CD4-positive, alpha-beta memory T cell (primary cell): Measurements from ENCODE around the gene TM9SF3. TPM values are rescaled to one million over a fixed set of nuclear protein-coding genes. Genes with fewer than 3 reads are reported as not detected.
A peak's percentile ranks its signal among the peaks of the same experiment; 100 is the strongest.

Source experiments
- CTCF ChIA-PET: fragments of 350-600 bp; sonication (Branson Sonifier 250); formaldehyde crosslinking; loops from one replicate; lab custom pipeline; 2021; ENCODE audit warnings: inconsistent platforms; ENCODE audit not compliant: partially characterized antibody; lab: Charles Lee
- POLR2A ChIA-PET: fragments of 350-600 bp; sonication (Branson Sonifier 250); formaldehyde crosslinking; loops from one replicate; lab custom pipeline; 2021; ENCODE audit not compliant: partially characterized antibody; lab: Charles Lee
- DNase-seq, 5 donors: peaks; one replicate each; pipeline versions ENCODE4 v3.0.0 to v3.0.0-alpha.2; 2020 to 2022; ENCODE audit warnings: mixed read lengths in 1 of 5
- H3K27ac ChIP-seq: one replicate; pipeline ENCODE4 v1.7.0; 2013; ENCODE audit warnings: low read depth, low read length
- H3K27me3 ChIP-seq: 2 replicates; pipeline ENCODE4 v1.7.0; 2013; ENCODE audit warnings: mild to moderate bottlenecking, low read length, moderate library complexity; ENCODE audit not compliant: insufficient read depth
- H3K36me3 ChIP-seq: 2 replicates; pipeline ENCODE4 v1.7.0; 2013; ENCODE audit warnings: mild to moderate bottlenecking, low read length, moderate library complexity; ENCODE audit not compliant: insufficient read depth
- H3K4me1 ChIP-seq: 2 replicates; pipeline ENCODE4 v1.7.0; 2013; ENCODE audit warnings: mild to moderate bottlenecking, low read length, moderate library complexity; ENCODE audit not compliant: insufficient read depth
- H3K4me3 ChIP-seq, 2 donors: one replicate each; pipeline ENCODE4 v1.7.0; 2013; ENCODE audit warnings: low read length in 2 of 2, mild to moderate bottlenecking in 1 of 2
- H3K9me3 ChIP-seq, 2 donors: one replicate each; pipeline ENCODE4 v1.7.0; 2013; ENCODE audit warnings: low read length in 2 of 2, control low read depth in 1 of 2; ENCODE audit not compliant: control insufficient read depth in 1 of 2
- H3K27ac Mint-ChIP-seq, 7 donors: one replicate each; pipeline ENCODE4 v1.8.0; 2020 to 2021; ENCODE audit warnings: mixed read lengths in 7 of 7, mild to moderate bottlenecking in 6 of 7, inconsistent platforms in 3 of 7, moderate library complexity in 3 of 7
- H3K27me3 Mint-ChIP-seq, 2 donors: one replicate each; pipeline ENCODE4 v1.8.0; 2020 to 2021; ENCODE audit warnings: mixed read lengths in 2 of 2
- H3K36me3 Mint-ChIP-seq, 2 donors: one replicate each; pipeline ENCODE4 v1.8.0; 2020 to 2021; ENCODE audit warnings: mixed read lengths in 2 of 2, inconsistent platforms in 1 of 2, mild to moderate bottlenecking in 1 of 2
- H3K4me1 Mint-ChIP-seq, 4 donors: one replicate each; pipeline ENCODE4 v1.8.0; 2020 to 2021; ENCODE audit warnings: mixed read lengths in 4 of 4, mild to moderate bottlenecking in 1 of 4
- H3K4me3 Mint-ChIP-seq, 8 donors: one replicate each; pipeline ENCODE4 v1.8.0; 2020 to 2021; ENCODE audit warnings: mixed read lengths in 8 of 8, mild to moderate bottlenecking in 7 of 8, moderate library complexity in 6 of 8, inconsistent platforms in 3 of 8
- H3K9me3 Mint-ChIP-seq, 8 donors: one replicate each; pipeline ENCODE4 v1.8.0; 2020 to 2021; ENCODE audit warnings: mixed read lengths in 8 of 8, mild to moderate bottlenecking in 5 of 8, inconsistent platforms in 3 of 8, moderate library complexity in 1 of 8
- intact Hi-C: fragments of 100-400 bp; cut with micrococcal nuclease; formaldehyde crosslinking; loops from one replicate; pipeline ENCODE4 v1.15.1; 2023
- polyA plus RNA-seq, 2 donors: library from polyadenylated mRNA; unstranded; fragments of 300-500 nt; fragmentation: Illumina TruSeq; gene quantifications; one replicate each; pipeline ENCODE4 v1.2.3, GENCODE V29; 2021
- total RNA-seq, 2 experiments: library from RNA; stranded (reverse); gene quantifications; one replicate each; pipeline ENCODE4 v1.2.3, GENCODE V29; 2021

TM9SF3 gene
- total and polyA plus RNA-seq, 4 experiments from 2014 or later = 74.7 to 125 (median 109) TPM

DNA sequence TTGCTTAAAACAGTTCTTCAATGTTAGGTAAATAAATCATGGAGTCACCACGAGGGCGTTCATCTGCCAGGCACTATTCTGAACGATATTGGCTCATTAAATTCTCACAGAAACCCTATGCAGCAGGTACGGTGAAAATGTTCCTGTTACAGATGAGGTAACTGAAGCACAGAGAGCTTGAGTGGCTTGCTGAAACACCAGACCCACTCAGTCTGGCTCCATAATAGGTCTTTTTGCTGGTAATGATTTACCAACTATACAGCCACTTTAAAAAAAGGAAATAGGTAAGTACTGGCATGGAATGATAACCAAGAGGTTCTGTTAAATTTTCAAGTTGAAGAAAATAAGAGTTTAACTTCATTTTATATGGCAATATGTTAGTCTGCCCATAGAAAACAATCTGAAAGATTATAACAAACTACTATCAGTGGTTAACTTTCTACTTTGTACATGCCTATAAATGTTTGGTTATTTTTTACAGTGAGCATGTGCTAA is 1.3 kb upstream of the TM9SF3 start:
- H3K36me3 ChIP-seq = no peaks in the 10 kb centered on the region
- no peaks in the 10 kb centered on the region for H3K27me3 Mint-ChIP-seq
- no peaks in the 10 kb centered on the region for H3K9me3 ChIP-seq
- H3K4me1 ChIP-seq = peaks cover 50% of the 10 kb centered on the region
- H3K9me3 Mint-ChIP-seq = peaks cover 0 to 1% (median 0%) of the 10 kb centered on the region in 8 donors
- ChIA-PET POLR2A (interaction anchor here (0.9 to 1.9 kb wide), 6 partner anchors 8 to 1262 kb away, joined by 3 to 9 read pairs (median 4); partner anchors contain the start of genes GOLGA7B, LCOR and ZNF518A), CTCF (interaction anchor here (1.1 kb wide), 1 partner anchor 53 kb away, joined by 3 read pairs; no protein-coding TSS in a partner anchor)
- H3K36me3 Mint-ChIP-seq = peaks cover 0 to 7% of the 10 kb centered on the region in 2 donors
- H3K27me3 ChIP-seq = no peaks in the 10 kb centered on the region
- peak overlapping the region; percentile 99 for H3K27ac ChIP-seq
- peak overlapping the region; percentile 18 to 57 for H3K4me3 ChIP-seq
- H3K4me3 Mint-ChIP-seq = no peak overlapping the region
- peaks cover 21 to 35% (median 27%) of the 10 kb centered on the region in 4 donors for H3K4me1 Mint-ChIP-seq
- H3K27ac Mint-ChIP-seq = no peak overlapping the region
- DNase-seq = no peak
- intact Hi-C loops = loop anchor here (5.0 to 10.0 kb wide), 3 partner anchors 76 to 1057 kb away; partner anchors contain the start of genes PI4K2A, SORBS1 and TLL2

GRCh38 chr10:96587264-96588059 is 650 bp upstream of the TM9SF3 start:
- peak overlapping the region; percentile 18 to 57 for H3K4me3 ChIP-seq
- DNase-seq = peak in 2 of 5 donors; percentile 26 to 80
- H3K9me3 ChIP-seq = no peaks in the 10 kb centered on the region
- no peaks in the 10 kb centered on the region for H3K27me3 Mint-ChIP-seq
- H3K4me1 ChIP-seq = peaks cover 56% of the 10 kb centered on the region
- peak overlapping the region; percentile 99 for H3K27ac ChIP-seq
- H3K9me3 Mint-ChIP-seq = no peaks in the 10 kb centered on the region
- intact Hi-C loops = loop anchor here (2.0 to 10.0 kb wide), 4 partner anchors 75 to 1057 kb away; partner anchors contain the start of genes PI4K2A, SORBS1 and TLL2
- H3K4me1 Mint-ChIP-seq = peaks cover 22 to 40% (median 30%) of the 10 kb centered on the region in 4 donors
- no peak overlapping the region for H3K27ac Mint-ChIP-seq
- POLR2A ChIA-PET = interaction anchor here (0.6 to 1.9 kb wide), 12 partner anchors 9 to 1262 kb away, joined by 3 to 9 read pairs (median 3); partner anchors contain the start of genes GOLGA7B, LCOR, TCTN3 and ZNF518A
- peaks cover 0 to 7% of the 10 kb centered on the region in 2 donors for H3K36me3 Mint-ChIP-seq
- no peaks in the 10 kb centered on the region for H3K36me3 ChIP-seq
- H3K4me3 Mint-ChIP-seq = no peak overlapping the region
- CTCF ChIA-PET = interaction anchor here (1.1 kb wide), 1 partner anchor 54 kb away, joined by 3 read pairs; no protein-coding TSS in a partner anchor
- H3K27me3 ChIP-seq = no peaks in the 10 kb centered on the region

- H3K4me1 ChIP-seq = peaks cover 72% of the 10 kb centered on the region
- H3K36me3 ChIP-seq = no peaks in the 10 kb centered on the region
- POLR2A ChIA-PET = interaction anchor here (0.5 to 1.9 kb wide), 2 partner anchors 43 to 247 kb away, joined by 3 to 9 read pairs; partner anchors contain the start of gene LCOR
These were observed 935 bp downstream of the TM9SF3 start for GRCh38 chr10:96585736-96586418.

DNA sequence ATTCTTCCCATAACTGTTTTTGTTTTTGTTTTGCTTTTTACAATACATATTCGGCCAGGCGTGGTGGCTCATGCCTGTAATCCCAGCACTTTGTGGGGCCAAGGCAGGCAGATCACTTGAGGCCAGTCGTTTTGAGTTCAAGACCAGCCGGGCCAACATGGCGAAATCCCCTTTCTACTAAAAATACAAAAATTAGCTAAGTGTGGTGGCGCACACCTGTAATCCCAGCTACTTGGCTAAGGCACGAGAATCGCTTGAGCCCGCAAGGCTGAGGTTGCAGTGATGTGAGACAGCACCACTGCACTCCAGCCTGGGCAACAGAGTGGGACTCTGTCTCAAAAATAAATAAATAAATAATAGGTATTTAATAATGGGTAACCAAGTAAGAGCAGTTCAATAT is 2.3 kb downstream of the TM9SF3 start:
- Mint-ChIP-seq H3K27ac (peak overlapping the region in 2 of 7 donors; percentile 62 to 65), H3K36me3 (peaks cover 9 to 12% of the 10 kb centered on the region in 2 donors), H3K9me3 (peaks cover 0 to 2% (median 0%) of the 10 kb centered on the region in 8 donors), H3K4me3 (peak overlapping the region in 7 of 8 donors; percentile 15 to 62 (median 49)), H3K4me1 (peaks cover 36 to 59% (median 49%) of the 10 kb centered on the region in 4 donors), H3K27me3 (no peaks in the 10 kb centered on the region)
- no peaks in the 10 kb centered on the region for H3K9me3 ChIP-seq
- peaks cover 83% of the 10 kb centered on the region for H3K4me1 ChIP-seq
- no peaks in the 10 kb centered on the region for H3K27me3 ChIP-seq
- ChIA-PET CTCF (no interaction called here), POLR2A (no interaction called here)
- intact Hi-C loops = loop anchor here (2.0 to 10.0 kb wide), 3 partner anchors 136 to 1060 kb away; partner anchors contain the start of genes PI4K2A, PIK3AP1 and SORBS1
- H3K36me3 ChIP-seq = no peaks in the 10 kb centered on the region
- no peak for DNase-seq
- H3K4me3 ChIP-seq = no peak overlapping the region
- no peak overlapping the region for H3K27ac ChIP-seq

More at GRCh38 chr10:96585736-96586418, 935 bp downstream of the TM9SF3 start:
- DNase-seq = peak; percentile 37 to 52 (median 45)
- peaks cover 0 to 7% of the 10 kb centered on the region in 2 donors for H3K36me3 Mint-ChIP-seq
- intact Hi-C loops = loop anchor here (2.0 to 10.0 kb wide), 5 partner anchors 74 to 1059 kb away; partner anchors contain the start of genes PI4K2A, PIK3AP1, SORBS1 and TLL2
- Histone ChIP-seq H3K9me3 (no peaks in the 10 kb centered on the region), H3K4me3 (peak overlapping the region; percentile 12 to 57), H3K27ac (peak overlapping the region; percentile 99), H3K27me3 (no peaks in the 10 kb centered on the region)
- H3K27me3 Mint-ChIP-seq = no peaks in the 10 kb centered on the region
- no peaks in the 10 kb centered on the region for H3K9me3 Mint-ChIP-seq
- peak overlapping the region; percentile 94 to 98 (median 97) for H3K27ac Mint-ChIP-seq
- H3K4me3 Mint-ChIP-seq = peak overlapping the region; percentile 84 to 98 (median 90)
- CTCF ChIA-PET = no interaction called here
- peaks cover 27 to 48% (median 37%) of the 10 kb centered on the region in 4 donors for H3K4me1 Mint-ChIP-seq

DNA sequence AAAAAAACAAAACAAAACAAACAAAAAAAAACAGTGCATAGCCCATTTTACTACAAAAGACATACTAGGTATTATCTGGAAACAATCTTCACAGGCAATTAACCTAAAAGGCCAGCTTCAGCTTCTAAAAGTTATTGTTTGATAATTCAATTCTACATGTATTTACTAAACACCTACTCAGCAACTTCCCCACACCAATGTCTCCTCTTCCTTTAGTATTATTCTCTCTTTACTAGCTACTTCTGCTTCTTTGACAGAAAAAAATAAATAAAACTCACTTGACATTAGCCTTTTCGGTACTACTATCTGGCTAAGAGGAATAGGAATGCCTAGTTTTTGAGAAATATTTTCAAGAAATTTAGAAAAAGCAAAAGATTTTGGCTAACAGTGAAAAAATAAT is 2.8 kb downstream of the TM9SF3 start:
- ChIA-PET POLR2A (no interaction called here), CTCF (no interaction called here)
- Histone ChIP-seq H3K27ac (no peak overlapping the region), H3K36me3 (no peaks in the 10 kb centered on the region), H3K27me3 (no peaks in the 10 kb centered on the region), H3K4me3 (no peak overlapping the region), H3K4me1 (peaks cover 82% of the 10 kb centered on the region), H3K9me3 (no peaks in the 10 kb centered on the region)
- H3K9me3 Mint-ChIP-seq = peaks cover 0 to 2% (median 0%) of the 10 kb centered on the region in 8 donors
- H3K36me3 Mint-ChIP-seq = peaks cover 10 to 12% of the 10 kb centered on the region in 2 donors
- no peaks in the 10 kb centered on the region for H3K27me3 Mint-ChIP-seq
- DNase-seq = no peak
- H3K27ac Mint-ChIP-seq = peak overlapping the region in 3 of 7 donors; percentile 30 to 65 (median 62)
- peak overlapping the region in 4 of 8 donors; percentile 31 to 62 (median 36) for H3K4me3 Mint-ChIP-seq
- H3K4me1 Mint-ChIP-seq = peaks cover 37 to 63% (median 52%) of the 10 kb centered on the region in 4 donors
- intact Hi-C loops = loop anchor here (2.0 to 10.0 kb wide), 3 partner anchors 137 to 1061 kb away; partner anchors contain the start of genes PI4K2A, PIK3AP1 and SORBS1

DNA sequence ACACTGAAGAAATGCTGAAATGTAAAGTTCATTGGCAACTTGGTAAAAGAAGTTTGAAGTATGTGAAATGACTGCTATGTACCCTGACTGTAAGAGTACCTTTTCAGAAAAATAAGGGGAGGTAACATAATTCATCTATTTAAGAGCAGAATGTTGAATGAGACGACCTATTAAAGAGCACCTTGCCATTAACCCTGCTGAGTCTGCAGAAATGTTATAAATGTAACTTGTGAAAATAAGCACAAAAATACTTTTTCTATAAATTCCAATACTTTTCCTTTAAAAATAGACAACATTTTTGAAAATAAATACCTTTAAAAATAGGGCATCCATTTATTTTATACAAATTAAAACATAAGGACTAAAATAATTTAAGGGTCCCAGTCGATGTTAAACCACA is 7.7 kb downstream of the TM9SF3 start:
- intact Hi-C loops = no loop called here
- Mint-ChIP-seq H3K27ac (no peak overlapping the region), H3K4me1 (peaks cover 54 to 91% (median 73%) of the 10 kb centered on the region in 4 donors), H3K4me3 (peak overlapping the region in 1 of 8 donors; percentile 32), H3K9me3 (peaks cover 0 to 2% (median 0%) of the 10 kb centered on the region in 8 donors), H3K36me3 (peaks cover 22 to 29% of the 10 kb centered on the region in 2 donors), H3K27me3 (no peaks in the 10 kb centered on the region)
- CTCF ChIA-PET = no interaction called here
- peaks cover 3% of the 10 kb centered on the region for H3K36me3 ChIP-seq
- H3K27ac ChIP-seq = no peak overlapping the region
- no peak overlapping the region for H3K4me3 ChIP-seq
- no peaks in the 10 kb centered on the region for H3K27me3 ChIP-seq
- no peaks in the 10 kb centered on the region for H3K9me3 ChIP-seq
- peaks cover 77% of the 10 kb centered on the region for H3K4me1 ChIP-seq
- DNase-seq = no peak
- POLR2A ChIA-PET = no interaction called here
